ENCODE results near the gene LINGO3. TPM values are rescaled to one million over a fixed set of nuclear protein-coding genes. Genes with fewer than 3 reads are reported as not detected.

LINGO3 gene
- total RNA-seq, 2 donors from 2014 or later, result 0.68 TPM; not detected in 1

DNA sequence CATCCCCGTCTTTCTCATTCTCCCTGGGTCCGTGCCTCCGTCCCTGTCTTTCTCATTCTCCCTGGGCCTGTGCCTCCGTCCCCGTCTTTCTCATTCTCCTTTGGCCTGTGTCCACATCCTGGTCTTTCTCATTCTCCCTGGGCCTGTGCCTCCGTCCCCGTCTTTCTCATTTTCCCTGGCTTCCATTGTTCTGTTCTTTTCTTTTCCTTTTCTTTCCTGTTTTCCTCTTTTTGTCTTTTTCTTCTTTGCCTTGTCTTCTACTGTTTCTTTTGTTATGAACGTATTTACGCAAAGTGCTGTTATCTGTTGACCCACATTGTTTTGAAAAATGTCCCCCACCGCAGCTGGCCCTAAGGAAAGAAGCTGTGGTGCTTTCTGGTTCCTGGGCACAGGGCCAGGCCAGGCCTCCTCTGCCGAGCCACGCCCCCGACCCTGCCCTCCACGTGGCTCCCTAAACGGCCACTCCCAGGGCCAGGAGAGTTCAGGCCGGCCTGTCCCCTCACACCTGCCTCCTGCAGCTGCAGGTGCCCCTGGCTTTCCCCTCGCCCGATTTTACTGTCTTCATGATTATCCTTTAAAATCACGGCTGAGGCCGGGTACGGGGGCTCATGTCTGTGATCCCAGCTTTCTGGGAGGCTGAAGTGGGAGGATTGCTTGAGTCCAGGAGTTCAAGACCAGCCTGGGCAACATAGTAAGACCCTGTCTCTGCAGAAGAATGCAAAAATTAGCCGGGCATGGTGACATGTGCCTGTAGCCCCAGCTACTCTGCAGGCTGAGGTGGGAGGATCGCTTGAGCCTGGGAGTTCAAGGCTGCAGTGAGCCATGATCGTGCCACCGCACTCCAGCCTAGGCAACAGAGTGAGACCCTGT, 38.1 kb upstream of the LINGO3 start:
- Histone ChIP-seq H3K4me3 (no peak overlapping the region), H3K36me3 (peaks cover 0 to 2% of the 10 kb centered on the region in 2 donors), H3K27me3 (replicated peaks; ENCODE audit: insufficient read depth) (no peaks in the 10 kb centered on the region), H3K9me3 (no peaks in the 10 kb centered on the region), H3K27ac (no peak overlapping the region), H3K4me1 (replicated peaks) (no peaks in the 10 kb centered on the region)
- 61% methylated on average over 25 of the region's 25 CpGs for WGBS
- no peak for DNase-seq (ENCODE audit: low spot score)
- TF ChIP-seq POLR2A (IDR thresholded peaks at IDR 0.05) (no peak), POLR2AphosphoS5 (IDR thresholded peaks at IDR 0.05) (no peak)
- TF ChIP-seq, protein P1, sequence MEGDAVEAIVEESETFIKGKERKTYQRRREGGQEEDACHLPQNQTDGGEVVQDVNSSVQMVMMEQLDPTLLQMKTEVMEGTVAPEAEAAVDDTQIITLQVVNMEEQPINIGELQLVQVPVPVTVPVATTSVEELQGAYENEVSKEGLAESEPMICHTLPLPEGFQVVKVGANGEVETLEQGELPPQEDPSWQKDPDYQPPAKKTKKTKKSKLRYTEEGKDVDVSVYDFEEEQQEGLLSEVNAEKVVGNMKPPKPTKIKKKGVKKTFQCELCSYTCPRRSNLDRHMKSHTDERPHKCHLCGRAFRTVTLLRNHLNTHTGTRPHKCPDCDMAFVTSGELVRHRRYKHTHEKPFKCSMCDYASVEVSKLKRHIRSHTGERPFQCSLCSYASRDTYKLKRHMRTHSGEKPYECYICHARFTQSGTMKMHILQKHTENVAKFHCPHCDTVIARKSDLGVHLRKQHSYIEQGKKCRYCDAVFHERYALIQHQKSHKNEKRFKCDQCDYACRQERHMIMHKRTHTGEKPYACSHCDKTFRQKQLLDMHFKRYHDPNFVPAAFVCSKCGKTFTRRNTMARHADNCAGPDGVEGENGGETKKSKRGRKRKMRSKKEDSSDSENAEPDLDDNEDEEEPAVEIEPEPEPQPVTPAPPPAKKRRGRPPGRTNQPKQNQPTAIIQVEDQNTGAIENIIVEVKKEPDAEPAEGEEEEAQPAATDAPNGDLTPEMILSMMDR (IDR thresholded peaks at IDR 0.05), result no peak
- intact Hi-C loops (cut with DNase I), result no loop called here

DNA sequence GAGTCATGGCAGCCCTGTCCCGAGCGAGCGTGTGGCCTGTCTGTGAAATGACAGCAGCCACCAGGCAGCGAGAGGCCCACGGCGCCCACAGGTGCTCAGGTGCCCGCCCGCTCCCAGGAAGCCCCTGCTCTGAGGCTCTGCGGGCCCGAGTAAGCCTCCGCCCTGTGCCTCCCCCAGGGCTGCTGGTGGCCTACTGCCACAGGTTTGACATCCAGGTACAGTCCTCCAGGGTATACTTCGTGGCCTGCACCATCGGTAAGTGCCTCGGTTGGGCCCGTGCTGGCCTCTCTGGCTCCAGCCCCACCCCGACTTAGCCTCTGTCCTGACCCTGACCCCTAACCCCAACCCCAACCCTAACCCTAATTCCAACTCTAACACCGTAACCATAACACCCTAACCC, 37.1 kb upstream of the LINGO3 start:
- Histone ChIP-seq H3K27ac (no peak overlapping the region), H3K4me3 (no peak overlapping the region), H3K9me3 (no peaks in the 10 kb centered on the region), H3K4me1 (replicated peaks) (no peaks in the 10 kb centered on the region), H3K36me3 (peaks cover 0 to 2% of the 10 kb centered on the region in 2 donors), H3K27me3 (replicated peaks; ENCODE audit: insufficient read depth) (no peaks in the 10 kb centered on the region)
- no peak for DNase-seq (ENCODE audit: low spot score)
- no peak for TF ChIP-seq POLR2A (IDR thresholded peaks at IDR 0.05)
- no peak for TF ChIP-seq POLR2AphosphoS5 (IDR thresholded peaks at IDR 0.05)
- WGBS, result 94% methylated on average over 17 of the region's 17 CpGs
- intact Hi-C loops (cut with DNase I), result no loop called here

DNA sequence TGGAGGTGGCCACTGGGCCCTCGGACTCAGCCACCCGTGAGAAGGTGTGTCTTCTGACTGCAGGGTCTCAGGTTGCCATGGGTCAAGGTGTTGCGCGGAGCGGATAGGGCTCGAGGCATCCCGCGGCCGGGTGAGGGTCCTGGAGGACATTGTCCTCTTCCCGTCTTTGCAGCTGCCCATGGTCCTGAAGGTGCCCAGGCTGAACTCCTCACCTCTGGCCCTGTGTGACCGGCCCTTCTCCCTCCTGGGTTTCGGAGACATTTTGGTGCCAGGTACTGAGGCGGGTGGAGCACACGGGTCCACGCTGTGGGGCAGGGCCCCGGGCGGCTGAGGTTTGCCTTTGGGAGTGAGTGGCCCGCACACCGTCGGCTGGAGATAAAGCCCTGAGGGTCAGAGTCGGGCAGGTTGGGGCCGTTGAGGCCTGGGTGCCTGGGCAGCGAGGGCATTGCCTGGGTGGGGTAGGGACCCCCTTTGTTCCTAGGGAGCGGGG, 36.5 kb upstream of the LINGO3 start:
- TF ChIP-seq POLR2AphosphoS5 (IDR thresholded peaks at IDR 0.05), result no peak
- TF ChIP-seq, protein P1 (IDR thresholded peaks at IDR 0.05), result no peak
- no peak for TF ChIP-seq POLR2A (IDR thresholded peaks at IDR 0.05)
- Histone ChIP-seq H3K4me3 (no peak overlapping the region), H3K9me3 (no peaks in the 10 kb centered on the region), H3K27ac (no peak overlapping the region), H3K4me1 (replicated peaks) (no peaks in the 10 kb centered on the region), H3K36me3 (peaks cover 0 to 2% of the 10 kb centered on the region in 2 donors), H3K27me3 (replicated peaks; ENCODE audit: insufficient read depth) (no peaks in the 10 kb centered on the region)
- no peak for DNase-seq (ENCODE audit: low spot score)
- intact Hi-C loops (cut with DNase I), result no loop called here
- 94% methylated on average over 23 of the region's 24 CpGs for WGBS

DNA sequence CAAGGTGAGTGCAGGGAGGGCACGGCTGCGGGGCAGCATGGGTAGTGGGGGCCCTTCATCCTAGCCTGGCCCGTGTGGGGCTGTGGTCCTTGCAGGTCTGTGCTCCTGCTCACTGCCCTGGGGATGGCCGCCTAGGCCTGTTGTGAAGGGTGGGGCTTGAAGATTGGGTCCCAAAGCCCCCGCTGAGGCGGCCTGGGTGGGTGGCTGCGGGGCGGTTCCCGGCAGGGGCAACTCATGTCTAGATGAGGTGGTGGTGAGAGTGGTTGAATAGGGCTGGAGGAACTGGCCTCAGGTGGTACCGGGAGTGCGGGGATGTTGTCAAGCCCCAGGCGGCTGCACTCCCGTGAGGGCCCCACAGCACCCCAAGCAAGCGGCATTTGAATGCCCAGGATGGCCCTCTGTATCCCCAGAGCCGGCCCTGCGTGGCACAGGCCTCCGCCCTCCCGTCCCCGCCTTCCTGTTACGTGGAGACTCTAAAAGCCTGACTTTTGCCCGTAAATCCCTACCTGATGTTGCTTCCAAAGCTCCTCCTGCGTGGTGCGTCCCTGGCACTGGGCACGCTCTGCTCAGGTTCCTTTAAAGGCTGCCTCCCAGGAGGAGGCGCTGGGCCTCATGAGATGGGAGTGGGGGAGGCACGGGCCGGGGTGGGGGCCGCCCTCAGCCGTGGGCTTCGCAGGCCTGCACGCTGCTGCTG, 35.5 kb upstream of the LINGO3 start:
- intact Hi-C loops (cut with DNase I), result no loop called here
- Histone ChIP-seq H3K36me3 (peaks cover 0 to 2% of the 10 kb centered on the region in 2 donors), H3K4me1 (replicated peaks) (no peaks in the 10 kb centered on the region), H3K27me3 (replicated peaks; ENCODE audit: insufficient read depth) (no peaks in the 10 kb centered on the region), H3K27ac (no peak overlapping the region), H3K4me3 (no peak overlapping the region), H3K9me3 (no peaks in the 10 kb centered on the region)
- no peak for DNase-seq (ENCODE audit: low spot score)
- WGBS, result 90% methylated on average over 31 of the region's 31 CpGs
- TF ChIP-seq, protein P1 (IDR thresholded peaks at IDR 0.05), result no peak
- TF ChIP-seq POLR2A (IDR thresholded peaks at IDR 0.05) (no peak), POLR2AphosphoS5 (IDR thresholded peaks at IDR 0.05) (no peak)

DNA sequence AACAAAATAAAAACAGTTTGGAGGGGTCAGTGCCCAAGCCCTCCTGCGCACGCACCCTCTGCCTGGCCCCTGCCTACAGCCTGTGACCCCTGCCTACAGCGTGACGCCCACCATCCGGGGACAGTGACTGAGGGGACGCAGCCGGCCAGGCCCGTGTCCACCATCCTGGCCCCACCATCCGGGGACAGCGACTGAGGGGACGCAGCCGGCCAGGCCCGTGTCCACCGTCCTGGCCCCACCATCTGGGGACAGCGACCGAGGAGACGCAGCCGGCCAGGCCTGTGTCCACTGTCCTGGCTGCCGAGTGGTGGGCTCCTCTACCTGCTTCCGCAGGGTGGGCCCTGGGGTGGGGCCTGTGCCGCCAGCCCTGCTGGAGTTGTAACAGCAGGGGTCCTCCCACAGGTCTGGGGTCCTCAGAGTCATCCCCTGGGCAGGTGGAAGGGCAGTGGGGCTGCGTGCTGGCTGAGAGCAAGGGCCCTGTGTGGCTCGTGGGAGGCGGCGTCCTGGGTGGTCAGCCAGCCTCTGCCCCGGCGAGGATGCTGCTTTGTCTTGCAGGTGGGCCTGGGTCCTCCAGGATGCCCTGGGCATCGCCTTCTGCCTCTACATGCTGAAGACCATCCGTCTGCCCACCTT, 34.8 kb upstream of the LINGO3 start:
- Histone ChIP-seq H3K36me3 (peaks cover 0 to 2% of the 10 kb centered on the region in 2 donors), H3K27ac (no peak overlapping the region), H3K4me1 (replicated peaks) (no peaks in the 10 kb centered on the region), H3K4me3 (no peak overlapping the region), H3K27me3 (replicated peaks; ENCODE audit: insufficient read depth) (no peaks in the 10 kb centered on the region), H3K9me3 (no peaks in the 10 kb centered on the region)
- intact Hi-C loops (cut with DNase I), result no loop called here
- DNase-seq (ENCODE audit: low spot score), result no peak
- 97% methylated on average over 29 of the region's 29 CpGs for WGBS
- TF ChIP-seq POLR2A (IDR thresholded peaks at IDR 0.05) (no peak), POLR2AphosphoS5 (IDR thresholded peaks at IDR 0.05) (no peak)
- TF ChIP-seq, protein P1 (IDR thresholded peaks at IDR 0.05), result no peak
